GM12891 (cell line): ENCODE measurements around the gene MMP28.

Source experiments
- PAX5 ChIP-seq: IDR thresholded peaks from 2 replicates; pipeline ENCODE4 v1.6.1; 2011; ENCODE audit warnings: low read length, moderate library complexity, mild to moderate bottlenecking; ENCODE audit not compliant: insufficient read depth, severe bottlenecking
- POLR2A ChIP-seq: IDR thresholded peaks from 2 replicates; pipeline ENCODE4 v1.6.1; 2011; ENCODE audit warnings: low read depth, low read length, control low read depth
- POLR2AphosphoS5 ChIP-seq: IDR thresholded peaks from 2 replicates; pipeline ENCODE4 v1.6.1; 2011; ENCODE audit warnings: low read depth, low read length, control low read depth
- POU2F2 ChIP-seq: IDR thresholded peaks from 2 replicates; pipeline ENCODE4 v1.6.1; 2011; ENCODE audit warnings: low read depth, mild to moderate bottlenecking, control low read depth, low read length, moderate library complexity
- SPI1 ChIP-seq: IDR thresholded peaks from 2 replicates; pipeline ENCODE4 v1.6.1; 2011; ENCODE audit warnings: low read depth, low read length, control low read depth
- TAF1 ChIP-seq: IDR thresholded peaks from 2 replicates; pipeline ENCODE4 v1.6.1; 2011; ENCODE audit warnings: low read depth, low read length, control low read depth

GRCh38 chr17:35727635-35728034 lies 67.8 kb downstream of the MMP28 start:
- TF ChIP-seq POLR2AphosphoS5 (no peak), POLR2A (no peak), TAF1 (no peak), SPI1 (no peak), PAX5 (no peak), POU2F2 (no peak)
